Activated T-helper 1 cell treated with anti-CD3 and anti-CD28 coated beads, Interleukin-12 subunit alpha, Interleukin-12 subunit beta, Interleukin-2, Interleukin-4 antibody, amounts not matched to agents 30 ng/mL and 10 ng/mL and 1 ng/mL, durations not matched to agents 14 hours and 24 hours and 36 hours (primary cell): ENCODE results near the gene PNPLA7. TPM values are rescaled to one million over a fixed set of nuclear protein-coding genes. Genes with fewer than 3 reads are reported as not detected.

Experiments used
- DNase-seq: peaks from one replicate; pipeline ENCODE4 v3.0.0; 2021; ENCODE audit warnings: low spot score
- H3K27ac Mint-ChIP-seq: one replicate; pipeline ENCODE4 v1.8.0; 2021; ENCODE audit warnings: mild to moderate bottlenecking, mixed read lengths
- H3K27me3 Mint-ChIP-seq: one replicate; pipeline ENCODE4 v1.8.0; 2022; ENCODE audit warnings: mild to moderate bottlenecking, moderate library complexity, mixed read lengths; ENCODE audit not compliant: insufficient read depth
- H3K36me3 Mint-ChIP-seq: one replicate; pipeline ENCODE4 v1.8.0; 2021; ENCODE audit warnings: low read depth, mixed read lengths
- H3K4me1 Mint-ChIP-seq: one replicate; pipeline ENCODE4 v1.8.0; 2021; ENCODE audit warnings: low read depth, mixed read lengths
- H3K4me3 Mint-ChIP-seq: one replicate; pipeline ENCODE4 v1.8.0; 2021; ENCODE audit warnings: mild to moderate bottlenecking, moderate library complexity, mixed read lengths
- H3K9me3 Mint-ChIP-seq: one replicate; pipeline ENCODE4 v1.8.0; 2021; ENCODE audit warnings: mixed read lengths
- intact Hi-C: fragments of 100-400 bp; cut with micrococcal nuclease; formaldehyde crosslinking; loops from one replicate; pipeline ENCODE4 v1.15.1; 2024
- total RNA-seq: library from RNA; stranded (reverse); gene quantifications from 2 replicates; pipeline ENCODE4 v1.2.3, GENCODE V29; 2022

PNPLA7 gene
- total RNA-seq, 1 donor from 2014 or later, result 1.2 TPM

GRCh38 chr9:137465000-137465719 lies 85.0 kb downstream of the PNPLA7 start:
- Mint-ChIP-seq H3K4me1 (no peaks in the 10 kb centered on the region), H3K36me3 (no peaks in the 10 kb centered on the region), H3K4me3 (no peak overlapping the region), H3K27me3 (peaks cover 2% of the 10 kb centered on the region), H3K27ac (no peak overlapping the region), H3K9me3 (no peaks in the 10 kb centered on the region)
- intact Hi-C loops, result no loop called here
- no peak for DNase-seq

DNA sequence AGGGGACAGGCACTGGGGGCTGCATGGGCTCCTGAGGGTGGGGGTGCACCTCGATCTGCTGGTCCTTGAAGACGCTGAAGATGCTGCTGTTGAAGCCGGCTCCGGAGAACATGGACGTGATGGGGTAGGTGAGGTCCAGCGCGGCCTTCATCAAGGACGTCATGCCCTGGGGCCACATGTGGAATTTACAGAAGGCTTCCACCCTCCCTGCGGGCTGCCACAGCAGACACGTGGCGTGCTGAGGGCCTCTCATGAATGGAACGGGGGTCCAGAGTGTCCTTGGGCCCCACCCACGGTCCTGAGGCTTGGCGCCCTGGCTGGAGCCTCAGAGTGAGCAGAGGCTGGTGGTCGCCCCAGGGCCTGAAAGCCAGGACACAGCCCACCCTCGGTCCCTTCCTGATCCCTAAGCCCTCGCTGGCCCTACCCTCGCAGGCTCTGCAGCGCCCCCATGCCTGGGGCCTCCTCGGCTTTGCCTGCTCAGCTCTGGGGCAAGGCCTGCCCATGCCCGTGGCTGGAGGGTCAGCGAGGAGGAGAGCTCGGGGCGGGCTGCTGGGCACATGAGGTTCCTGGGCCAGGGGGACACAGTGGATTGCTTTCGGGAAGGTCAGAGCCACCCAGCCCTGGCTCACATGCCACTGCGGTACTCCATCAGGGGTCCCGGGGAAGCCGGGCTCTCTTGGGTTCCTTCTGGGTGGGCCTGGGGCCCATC lies 85.8 kb downstream of the PNPLA7 start:
- H3K4me1 Mint-ChIP-seq, result no peaks in the 10 kb centered on the region
- H3K4me3 Mint-ChIP-seq, result no peak overlapping the region
- no peak overlapping the region for H3K27ac Mint-ChIP-seq
- no peak for DNase-seq
- H3K27me3 Mint-ChIP-seq, result no peaks in the 10 kb centered on the region
- no peaks in the 10 kb centered on the region for H3K9me3 Mint-ChIP-seq
- intact Hi-C loops, result no loop called here
- H3K36me3 Mint-ChIP-seq, result no peaks in the 10 kb centered on the region

GRCh38 chr9:137463931-137464290 lies 86.3 kb downstream of the PNPLA7 start:
- no peaks in the 10 kb centered on the region for H3K4me1 Mint-ChIP-seq

GRCh38 chr9:137462986-137463930 lies 86.9 kb downstream of the PNPLA7 start:
- H3K4me1 Mint-ChIP-seq, result no peaks in the 10 kb centered on the region
- no peak for DNase-seq
- H3K27ac Mint-ChIP-seq, result no peak overlapping the region
- no peaks in the 10 kb centered on the region for H3K36me3 Mint-ChIP-seq
- no peaks in the 10 kb centered on the region for H3K9me3 Mint-ChIP-seq
- no peaks in the 10 kb centered on the region for H3K27me3 Mint-ChIP-seq
- H3K4me3 Mint-ChIP-seq, result peak overlapping the region; percentile 30
- intact Hi-C loops, result no loop called here

More at GRCh38 chr9:137463931-137464290, 86.3 kb downstream of the PNPLA7 start:
- Mint-ChIP-seq H3K27ac (no peak overlapping the region), H3K36me3 (no peaks in the 10 kb centered on the region), H3K9me3 (no peaks in the 10 kb centered on the region), H3K4me3 (no peak overlapping the region), H3K27me3 (no peaks in the 10 kb centered on the region)
- no peak for DNase-seq
- intact Hi-C loops, result no loop called here

DNA sequence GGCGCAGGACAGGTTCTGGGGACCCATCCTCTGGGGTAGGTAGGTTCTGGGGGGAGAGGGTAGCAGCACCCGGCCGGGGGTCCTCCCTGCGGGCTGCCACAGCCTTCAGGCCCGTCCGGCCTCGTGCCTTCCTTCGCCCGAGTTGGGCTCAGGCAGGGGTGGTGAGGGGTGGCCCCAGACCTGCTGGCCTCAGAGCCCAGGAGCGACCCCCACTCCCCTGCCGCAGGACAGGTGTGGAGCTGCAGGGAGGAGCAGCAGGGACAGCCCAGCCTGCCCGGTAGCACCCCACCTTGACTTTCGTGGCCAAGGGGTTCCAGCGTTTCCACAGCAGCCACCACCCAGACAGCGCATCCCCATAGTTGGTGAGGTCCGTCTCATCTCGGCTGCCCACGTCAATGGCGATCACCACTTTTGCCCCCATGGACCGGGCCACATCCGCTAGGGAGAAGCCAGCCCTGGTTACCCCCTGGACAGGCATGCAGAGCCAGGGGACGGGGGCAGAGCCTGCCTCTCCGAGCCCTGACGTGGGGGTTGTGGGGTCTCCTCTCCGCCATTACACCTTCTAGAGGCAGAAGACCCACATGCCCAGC lies 87.7 kb downstream of the PNPLA7 start:
- DNase-seq, result no peak
- no peaks in the 10 kb centered on the region for H3K4me1 Mint-ChIP-seq
- H3K36me3 Mint-ChIP-seq, result no peaks in the 10 kb centered on the region
- intact Hi-C loops, result no loop called here
- no peaks in the 10 kb centered on the region for H3K27me3 Mint-ChIP-seq
- H3K4me3 Mint-ChIP-seq, result peak overlapping the region; percentile 30
- H3K27ac Mint-ChIP-seq, result no peak overlapping the region
- no peaks in the 10 kb centered on the region for H3K9me3 Mint-ChIP-seq

GRCh38 chr9:137461663-137462395 lies 88.4 kb downstream of the PNPLA7 start:
- peak overlapping the region; percentile 51 for H3K4me3 Mint-ChIP-seq
- intact Hi-C loops, result loop anchor here (1.0 to 2.0 kb wide), 2 partner anchors 9 to 31 kb away; no protein-coding TSS in a partner anchor
- no peaks in the 10 kb centered on the region for H3K27me3 Mint-ChIP-seq
- no peaks in the 10 kb centered on the region for H3K9me3 Mint-ChIP-seq
- H3K27ac Mint-ChIP-seq, result peak overlapping the region; percentile 63
- no peaks in the 10 kb centered on the region for H3K36me3 Mint-ChIP-seq
- DNase-seq, result peak; percentile 79
- no peaks in the 10 kb centered on the region for H3K4me1 Mint-ChIP-seq

- H3K27me3 Mint-ChIP-seq, result no peaks in the 10 kb centered on the region
- no peak for DNase-seq
- peak overlapping the region; percentile 40 for H3K27ac Mint-ChIP-seq
- intact Hi-C loops, result loop anchor here (1.0 to 2.0 kb wide), 2 partner anchors 8 to 32 kb away; no protein-coding TSS in a partner anchor
- H3K36me3 Mint-ChIP-seq, result no peaks in the 10 kb centered on the region
- peak overlapping the region; percentile 51 for H3K4me3 Mint-ChIP-seq
- H3K9me3 Mint-ChIP-seq, result no peaks in the 10 kb centered on the region
- peaks cover 3% of the 10 kb centered on the region for H3K4me1 Mint-ChIP-seq
Observed at GRCh38 chr9:137461316-137461662, 88.9 kb downstream of the PNPLA7 start.

DNA sequence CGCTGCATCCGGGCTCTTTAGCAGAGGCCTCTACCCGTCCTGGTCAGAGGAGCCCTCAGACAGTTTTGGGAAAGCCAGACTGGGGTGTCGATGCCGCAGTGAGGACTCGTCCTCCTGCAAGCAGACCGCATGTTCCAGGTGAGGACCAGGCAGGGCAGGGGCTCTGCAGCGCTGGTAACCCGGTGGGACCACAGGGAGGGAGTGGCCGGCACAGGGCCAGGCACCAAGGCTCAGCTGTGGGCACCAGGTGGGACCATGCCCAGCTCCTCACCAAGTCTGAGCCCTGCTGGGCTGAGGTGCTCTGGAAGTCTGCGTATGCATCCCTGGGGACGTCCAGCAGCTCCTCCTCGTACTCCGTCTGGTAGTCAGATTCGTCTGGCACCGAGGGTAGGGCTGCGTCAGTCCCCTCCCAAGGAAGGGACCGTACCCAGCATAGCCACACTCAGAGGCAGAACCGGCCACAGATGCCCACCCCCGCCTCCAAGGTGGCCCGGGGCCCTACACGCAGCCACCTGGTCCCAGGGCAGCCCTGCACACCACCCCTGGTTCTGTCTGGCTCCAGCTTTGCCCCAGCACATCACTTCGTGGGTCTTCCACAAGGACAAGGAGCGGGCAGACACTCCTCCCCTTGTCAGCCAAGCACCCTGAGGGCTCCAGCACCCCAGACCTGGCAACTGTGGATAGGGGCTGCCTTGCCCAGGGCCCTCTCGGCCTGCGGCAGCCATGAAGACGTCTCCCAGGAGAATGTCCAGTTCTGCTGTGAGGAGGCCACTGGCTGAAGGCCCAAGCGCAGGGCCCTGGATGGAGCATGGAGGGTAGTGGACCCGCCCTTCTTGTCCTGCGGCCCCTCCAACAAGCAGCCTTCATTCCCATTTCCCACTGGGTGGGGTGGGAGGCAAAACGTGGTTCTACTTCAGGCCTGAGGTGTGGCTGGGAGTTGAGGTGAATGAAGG lies 89.6 kb downstream of the PNPLA7 start:
- DNase-seq, result no peak
- H3K27me3 Mint-ChIP-seq, result no peaks in the 10 kb centered on the region
- no peaks in the 10 kb centered on the region for H3K9me3 Mint-ChIP-seq
- peak overlapping the region; percentile 51 for H3K4me3 Mint-ChIP-seq
- H3K27ac Mint-ChIP-seq, result peak overlapping the region; percentile 40
- peaks cover 9% of the 10 kb centered on the region for H3K4me1 Mint-ChIP-seq
- intact Hi-C loops, result loop anchor here (1.0 to 2.0 kb wide), 2 partner anchors 7 to 32 kb away; no protein-coding TSS in a partner anchor
- H3K36me3 Mint-ChIP-seq, result peaks cover 3% of the 10 kb centered on the region

- H3K4me3 Mint-ChIP-seq, result peak overlapping the region; percentile 7
- peak overlapping the region; percentile 65 for H3K27ac Mint-ChIP-seq
- intact Hi-C loops, result loop anchor here (1.0 to 10.0 kb wide), 7 partner anchors 33 to 655 kb away; partner anchors contain the start of genes ARRDC1, EXD3, MRPL41 and NOXA1
- peaks cover 3% of the 10 kb centered on the region for H3K36me3 Mint-ChIP-seq
- DNase-seq, result no peak
- no peaks in the 10 kb centered on the region for H3K9me3 Mint-ChIP-seq
- H3K27me3 Mint-ChIP-seq, result no peaks in the 10 kb centered on the region
- peaks cover 10% of the 10 kb centered on the region for H3K4me1 Mint-ChIP-seq
Observed at GRCh38 chr9:137459601-137460362, 90.4 kb downstream of the PNPLA7 start.

- H3K27me3 Mint-ChIP-seq, result no peaks in the 10 kb centered on the region
- intact Hi-C loops, result loop anchor here (1.0 to 10.0 kb wide), 6 partner anchors 36 to 654 kb away; partner anchors contain the start of genes ARRDC1, EXD3, MRPL41 and NOXA1
- H3K36me3 Mint-ChIP-seq, result peaks cover 3% of the 10 kb centered on the region
- DNase-seq, result peak; percentile 95
- H3K9me3 Mint-ChIP-seq, result no peaks in the 10 kb centered on the region
- H3K4me3 Mint-ChIP-seq, result peak within 1 kb of the TSS; percentile 7
- H3K27ac Mint-ChIP-seq, result peak within 1 kb of the TSS; percentile 65
- H3K4me1 Mint-ChIP-seq, result peaks cover 10% of the 10 kb centered on the region
Observed at GRCh38 chr9:137459152-137459600, 91.0 kb downstream of the PNPLA7 start, which contains the start of gene NSMF. TSS of gene NSMF (minus strand) at chr9:137459334. CDS start at chr9:137459102, 232 bp downstream.
